ENCODE data around the gene VWCE. TPM values are rescaled to one million over a fixed set of nuclear protein-coding genes. Genes with fewer than 3 reads are reported as not detected.

The VWCE gene
- total and polyA plus RNA-seq, 10 of the 15 experiments (the other 5 are each of a cell fraction or from before 2014, with no cell fraction given), result 0.10 to 4.9 (median 2.4) TPM

GRCh38 chr11:61272731-61273130, 22.4 kb downstream of the VWCE start:
- Histone ChIP-seq H3K36me3 (ENCODE audit: control insufficient read depth in 2 of 2, insufficient read depth in 2 of 2, low read length in 1 of 2) (no peaks in the 10 kb centered on the region), H3K4me3 (no peak overlapping the region), H3K79me2 (ENCODE audit: control insufficient read depth, insufficient read depth, low read length) (no peaks in the 10 kb centered on the region), H4K20me1 (ENCODE audit: control insufficient read depth, insufficient read depth) (no peaks in the 10 kb centered on the region), H3K4me1 (ENCODE audit: control insufficient read depth, insufficient read depth, low read length) (no peaks in the 10 kb centered on the region), H3K4me2 (ENCODE audit: control insufficient read depth, insufficient read depth) (no peak overlapping the region), H3K9ac (ENCODE audit: control insufficient read depth, insufficient read depth, low read length) (no peak overlapping the region), H2AFZ (ENCODE audit: control insufficient read depth, low read depth, low read length) (no peak overlapping the region), H3K27ac (ENCODE audit: control insufficient read depth, insufficient read depth) (no peak overlapping the region), H3K9me3 (replicated peaks; ENCODE audit: control insufficient read depth, insufficient read depth, low read length) (no peaks in the 10 kb centered on the region), H3K27me3 (replicated peaks in 1 of 2; ENCODE audit: control insufficient read depth in 2 of 2, insufficient read depth in 2 of 2, low read length in 1 of 2) (no peaks in the 10 kb centered on the region)
- FAIRE-seq (no peak), ATAC-seq (no peak), DNase-seq (ENCODE audit: low read depth, low spot score) (no peak)
- ChIA-PET POLR2A (no interaction called here), SMC1A (ENCODE audit: uncharacterized antibody, unreplicated experiment) (no interaction called here), RAD21 (ENCODE audit: unreplicated experiment) (no interaction called here), CTCF (interaction anchor here (0.6 kb wide), 1 partner anchor 121 kb away, joined by 3 read pairs; no protein-coding TSS in a partner anchor)
- 60% methylated on average over 3 of the region's 3 CpGs for WGBS (ENCODE audit: insufficient coverage, insufficient replicate concordance, low lambda C conversion rate, missing lambda C conversion rate)
- in situ Hi-C loops (cut with MboI), result no loop called here
- BruUV-seq (replicated peaks), result no TSS peak
- intact Hi-C loops (cut with micrococcal nuclease; ENCODE audit: unreplicated experiment), result no loop called here
- no peak for TF ChIP-seq ZBTB4 (CRISPR knock-in tag; IDR thresholded peaks at IDR 0.05)
- TF ChIP-seq SIX5 (IDR thresholded peaks at IDR 0.05; ENCODE audit: low read depth, low read length, severe bottlenecking), result no peak
- no peak for TF ChIP-seq NR2C2 (IDR thresholded peaks at IDR 0.05; ENCODE audit: borderline replicate concordance, control insufficient read depth, insufficient read length, low read depth)
- no peak for TF ChIP-seq ZBED1 (IDR thresholded peaks at IDR 0.05; ENCODE audit: borderline replicate concordance)
- TF ChIP-seq CBFB (IDR thresholded peaks at IDR 0.05; ENCODE audit: low read depth), result no peak
- no peak for TF ChIP-seq BCL11A (IDR thresholded peaks at IDR 0.05; ENCODE audit: low read depth, low read length)
- TF ChIP-seq YBX1 (IDR thresholded peaks at IDR 0.05), result no peak
- no peak for TF ChIP-seq NR2F1 (conservative IDR thresholded peaks at IDR 0.05)
- no peak for TF ChIP-seq FOXM1 (IDR thresholded peaks at IDR 0.05; ENCODE audit: low read depth, low read length)
- TF ChIP-seq GABPA (IDR thresholded peaks at IDR 0.05; ENCODE audit: low read depth), result no peak
- TF ChIP-seq ATF2 (IDR thresholded peaks at IDR 0.05; ENCODE audit: low read length), result no peak
- no peak for TF ChIP-seq HCFC1 (IDR thresholded peaks at IDR 0.05; ENCODE audit: low read length)
- TF ChIP-seq BACH1 (IDR thresholded peaks at IDR 0.05; ENCODE audit: borderline replicate concordance), result no peak
- no peak for TF ChIP-seq RELB (IDR thresholded peaks at IDR 0.05; ENCODE audit: low read depth)
- TF ChIP-seq RELA (IDR thresholded peaks at IDR 0.05; ENCODE audit: borderline replicate concordance, partially characterized antibody), result no peak
- no peak for TF ChIP-seq BCLAF1 (IDR thresholded peaks at IDR 0.05)
- TF ChIP-seq PAX5 (IDR thresholded peaks at IDR 0.05; ENCODE audit: borderline replicate concordance, low read depth, low read length), result no peak
- TF ChIP-seq TARDBP (IDR thresholded peaks at IDR 0.05; ENCODE audit: borderline replicate concordance), result no peak
